KG1 (cell line): ENCODE data around the gene TCF12.
"Not testable (repeated sequence)": the region's sequence is repeated elsewhere in the genome, so short reads cannot be mapped to it uniquely, and the experiment has no call there.

Source experiments
- DNase-seq: peaks from one replicate; lab custom pipeline; 2025; lab: John Stamatoyannopoulos, UW

Gene TCF12

DNA sequence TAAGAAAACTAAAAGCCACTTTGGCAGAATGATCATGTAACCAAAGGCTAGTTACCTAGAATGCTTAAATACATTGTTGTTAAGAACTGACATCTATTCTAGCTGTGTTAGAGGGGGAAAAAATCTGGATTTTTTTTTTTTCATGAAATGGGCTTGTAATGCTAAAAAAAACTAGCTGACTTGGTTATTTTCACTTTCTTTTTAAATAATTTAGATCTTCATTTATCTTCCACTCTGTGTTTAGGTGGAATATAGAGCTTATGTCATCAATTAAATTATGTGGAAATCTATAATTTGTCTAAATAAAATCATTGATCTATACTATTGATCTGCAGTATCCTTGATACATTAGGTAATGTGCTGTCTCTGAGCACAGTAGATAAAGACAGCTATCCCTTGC is 217.4 kb downstream of the TCF12 start:
- no peak for DNase-seq

DNA sequence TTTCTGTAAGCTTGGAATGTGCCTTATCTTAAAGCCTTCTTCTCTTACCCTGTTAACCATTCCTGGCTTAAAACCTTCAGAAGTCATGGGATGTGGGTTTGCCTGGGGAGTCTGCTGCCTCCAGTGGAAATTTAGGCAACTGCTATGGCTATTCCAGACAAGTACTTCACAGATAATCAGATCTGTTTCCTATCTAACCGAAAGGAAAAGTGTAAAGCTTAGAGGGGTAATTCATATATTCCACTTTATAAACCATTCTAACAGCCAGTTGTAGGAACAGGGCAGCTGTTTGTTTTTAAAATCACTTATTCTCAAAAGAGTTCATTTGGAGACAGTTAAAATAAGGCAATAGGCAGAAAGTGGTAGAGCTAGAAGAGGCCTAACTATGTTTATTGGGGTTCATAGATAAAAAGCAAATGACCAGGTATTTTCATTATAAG is 219.9 kb downstream of the TCF12 start:
- DNase-seq, result no peak

DNA sequence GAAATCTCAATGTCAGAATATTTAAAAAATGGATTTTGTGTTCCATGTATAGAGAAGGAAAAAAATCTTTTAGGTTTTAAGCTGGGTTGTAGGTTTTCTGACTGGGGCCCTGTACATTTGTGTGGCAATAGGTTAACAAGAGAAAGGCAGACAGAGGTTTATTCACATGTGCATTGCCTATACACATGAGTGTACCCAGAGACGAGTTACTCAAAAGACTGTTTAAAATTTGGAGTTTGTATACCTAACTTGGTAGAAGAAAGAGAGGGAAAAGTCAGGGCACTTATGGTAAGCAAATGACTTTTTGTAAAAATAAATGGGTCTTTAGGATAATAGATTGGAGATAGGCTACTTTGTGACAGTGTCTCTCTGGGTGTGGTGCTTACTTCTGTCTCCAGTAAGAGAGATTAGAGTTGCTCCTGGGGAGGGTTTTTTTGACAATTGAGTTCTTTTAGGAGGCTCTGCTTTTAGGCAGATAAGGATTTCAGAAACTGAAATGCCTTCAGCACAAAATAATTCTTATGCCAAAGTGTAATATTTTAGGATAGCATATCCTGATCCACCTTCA is 225.2 kb downstream of the TCF12 start:
- DNase-seq, result no peak

DNA sequence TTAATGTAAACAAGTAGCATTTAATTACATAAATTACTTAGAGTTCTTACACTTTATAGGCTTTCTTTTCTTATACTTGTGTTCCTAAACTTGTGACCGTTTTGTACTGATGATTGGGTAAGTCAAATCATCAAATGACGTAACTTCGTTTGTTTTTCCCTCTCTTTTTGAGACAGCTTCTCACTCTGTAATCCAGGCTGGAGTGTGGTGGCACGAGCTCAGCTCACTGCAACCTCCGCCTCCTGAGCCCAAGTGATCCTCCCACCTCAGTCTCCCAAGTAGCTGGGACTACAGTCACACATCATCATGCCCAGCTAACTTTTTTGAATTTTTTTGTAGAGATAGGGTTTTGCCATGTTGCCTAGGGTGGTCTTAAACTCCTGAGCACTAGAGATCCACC is 226.0 kb downstream of the TCF12 start:
- no peak for DNase-seq

DNA sequence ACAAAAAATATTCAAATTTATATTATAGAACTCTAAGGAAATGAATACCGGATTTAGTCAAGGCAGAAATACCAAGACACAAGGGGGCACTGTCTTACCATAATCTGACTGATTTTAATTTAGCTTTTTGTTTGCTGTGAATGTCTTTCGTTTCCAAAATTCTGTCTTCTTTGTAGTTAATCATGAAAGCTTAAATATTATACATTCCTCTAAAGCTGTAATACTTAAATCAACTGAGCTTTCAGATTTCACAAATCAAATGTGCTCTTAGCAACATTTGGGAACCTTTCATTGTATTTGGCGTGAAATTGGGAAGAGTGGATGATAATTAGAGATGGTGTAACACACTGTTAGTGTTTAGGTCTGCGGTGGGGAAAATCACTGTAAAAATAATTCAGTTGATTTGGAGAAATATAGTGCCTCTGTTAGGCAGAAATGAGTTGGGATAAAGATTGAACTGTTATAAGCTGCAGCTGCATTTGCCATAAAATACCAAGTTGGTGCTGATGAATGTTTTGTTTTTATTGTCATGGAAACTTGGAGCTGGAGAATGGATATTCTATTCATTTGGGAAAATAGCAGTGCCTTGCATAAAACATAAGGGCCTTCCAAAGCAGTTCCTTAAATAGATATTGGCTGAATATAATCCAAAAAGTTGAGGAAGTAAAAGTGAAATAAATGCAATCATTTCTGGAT is 228.2 kb downstream of the TCF12 start:
- peak; percentile 41 for DNase-seq

DNA sequence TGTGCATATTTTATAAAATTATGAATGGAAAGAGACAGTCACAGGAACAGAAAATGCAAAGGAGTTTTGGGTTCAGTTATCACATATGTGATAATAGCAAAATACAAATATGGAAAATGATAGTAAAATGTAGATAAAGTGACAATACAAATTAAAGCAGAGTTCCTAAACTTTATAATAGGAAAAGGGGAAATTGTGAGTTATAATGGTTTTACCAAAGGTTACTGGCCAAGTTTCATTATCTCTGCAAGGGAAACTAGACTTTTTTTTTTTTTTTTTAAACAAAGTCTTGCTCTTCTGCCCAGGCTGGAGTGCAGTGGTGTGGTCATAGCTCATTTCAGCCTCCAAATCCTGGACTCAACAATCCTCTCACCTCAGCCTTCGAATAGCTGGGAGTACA is 229.2 kb downstream of the TCF12 start:
- DNase-seq, result no peak

DNA sequence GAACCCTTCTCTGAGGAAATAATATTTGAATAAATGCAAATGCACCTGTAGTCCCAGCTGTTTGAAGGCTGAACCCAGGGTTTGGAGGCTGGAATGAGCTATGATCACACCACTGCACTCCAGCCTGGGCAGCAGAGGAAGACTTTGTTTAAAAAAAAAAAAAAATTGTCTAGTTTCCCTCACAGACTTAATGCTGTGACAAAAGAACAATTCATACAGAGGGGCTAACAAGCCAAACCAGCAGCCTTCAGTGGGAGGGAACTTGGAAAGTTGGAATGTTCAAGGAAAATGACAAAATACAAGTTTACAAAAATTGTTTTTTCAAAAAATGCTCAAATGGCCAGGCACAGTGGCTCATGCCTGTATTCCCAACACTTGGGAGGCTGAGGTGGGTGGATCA is 229.8 kb downstream of the TCF12 start:
- DNase-seq, result no peak

DNA sequence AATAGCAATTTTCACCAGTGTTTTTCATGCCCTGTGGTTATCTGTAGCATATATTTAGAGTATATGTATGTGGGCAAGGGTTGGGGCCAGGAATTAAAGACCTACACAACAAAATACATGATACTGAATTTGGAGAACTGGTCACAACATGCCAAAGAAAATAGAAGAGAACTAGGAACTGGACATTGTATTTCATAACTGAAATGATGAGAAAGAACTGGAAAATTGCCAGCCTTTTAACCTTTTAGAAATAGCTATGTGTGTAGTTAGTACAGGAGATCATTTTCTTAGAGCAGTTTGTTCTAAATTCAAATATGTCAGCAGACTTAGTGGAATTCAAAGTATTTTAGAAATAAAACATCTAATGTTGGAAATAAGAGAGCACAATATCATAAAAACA is 230.8 kb downstream of the TCF12 start:
- DNase-seq, result no peak

DNA sequence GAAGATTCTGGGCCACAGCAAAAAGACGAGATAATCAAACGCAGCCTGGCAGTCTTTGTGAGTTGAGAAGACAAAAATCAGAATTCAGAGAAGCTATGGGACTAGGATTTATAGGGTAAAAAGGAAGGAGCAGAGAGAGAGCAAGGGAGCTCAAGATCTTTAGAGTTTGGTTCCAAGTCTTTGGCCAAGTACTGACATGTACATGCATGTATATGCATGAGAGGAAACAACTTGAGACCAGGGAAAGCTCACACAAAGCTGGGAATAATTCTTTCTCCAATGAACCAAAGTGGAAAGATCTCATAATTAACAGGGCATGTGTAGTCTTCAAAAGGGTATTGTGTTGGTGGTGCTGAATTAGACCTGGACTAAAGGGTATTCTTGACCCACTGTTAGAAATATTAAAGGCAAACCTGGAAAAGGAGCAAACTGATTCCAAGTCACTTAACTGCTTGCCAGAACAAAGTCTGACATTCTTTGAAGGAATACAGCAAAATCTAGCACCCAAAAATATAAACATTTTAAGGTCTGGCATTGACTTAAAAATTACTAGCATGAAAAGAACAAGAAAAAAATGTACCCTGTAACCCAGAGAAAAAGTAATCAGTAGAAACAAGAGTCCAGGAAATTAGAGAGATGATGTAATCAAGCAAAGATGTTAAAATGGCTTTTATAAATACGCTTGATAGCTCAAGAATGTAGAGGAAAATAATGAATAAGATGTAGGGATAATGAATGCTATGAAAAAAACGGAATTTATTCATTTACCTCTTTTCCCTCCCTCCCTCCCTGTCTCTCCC is 231.8 kb downstream of the TCF12 start:
- no peak for DNase-seq

DNA sequence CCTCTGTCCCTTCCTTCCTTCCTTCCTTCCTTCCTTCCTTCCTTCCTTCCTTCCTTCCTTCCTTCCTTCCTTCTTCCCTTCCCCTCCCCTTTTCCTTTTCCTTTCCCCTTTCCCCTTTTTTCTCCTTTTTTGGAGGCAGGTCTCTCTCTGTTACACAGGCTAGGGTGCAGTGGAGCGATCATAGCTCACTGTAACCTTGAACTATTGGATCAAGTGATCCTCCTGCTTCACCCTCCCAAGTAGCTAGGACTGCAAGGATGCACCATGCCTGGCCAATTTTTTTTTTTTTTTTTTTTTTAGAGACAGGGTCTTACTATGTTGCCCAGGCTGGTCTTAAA is 232.4 kb downstream of the TCF12 start:
- DNase-seq, result not testable (repeated sequence)

DNA sequence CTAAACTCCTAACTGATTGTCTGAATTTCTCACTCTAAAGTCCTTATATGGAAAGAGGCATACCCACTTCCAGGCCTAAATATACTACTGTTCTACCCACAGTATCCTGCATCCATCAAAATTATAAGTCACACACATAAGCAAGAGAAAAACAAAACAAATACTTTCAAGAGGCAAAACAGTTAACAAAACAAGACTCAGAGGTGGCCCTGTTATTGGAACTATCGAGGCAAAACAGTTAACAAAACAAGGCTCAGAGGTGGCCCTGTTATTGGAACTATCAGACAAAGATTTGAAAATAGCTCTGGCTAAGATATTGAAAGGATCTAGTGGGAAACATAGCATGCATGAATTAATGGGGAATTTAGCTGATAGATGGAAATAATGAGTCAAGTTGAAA is 233.7 kb downstream of the TCF12 start:
- DNase-seq, result no peak

DNA sequence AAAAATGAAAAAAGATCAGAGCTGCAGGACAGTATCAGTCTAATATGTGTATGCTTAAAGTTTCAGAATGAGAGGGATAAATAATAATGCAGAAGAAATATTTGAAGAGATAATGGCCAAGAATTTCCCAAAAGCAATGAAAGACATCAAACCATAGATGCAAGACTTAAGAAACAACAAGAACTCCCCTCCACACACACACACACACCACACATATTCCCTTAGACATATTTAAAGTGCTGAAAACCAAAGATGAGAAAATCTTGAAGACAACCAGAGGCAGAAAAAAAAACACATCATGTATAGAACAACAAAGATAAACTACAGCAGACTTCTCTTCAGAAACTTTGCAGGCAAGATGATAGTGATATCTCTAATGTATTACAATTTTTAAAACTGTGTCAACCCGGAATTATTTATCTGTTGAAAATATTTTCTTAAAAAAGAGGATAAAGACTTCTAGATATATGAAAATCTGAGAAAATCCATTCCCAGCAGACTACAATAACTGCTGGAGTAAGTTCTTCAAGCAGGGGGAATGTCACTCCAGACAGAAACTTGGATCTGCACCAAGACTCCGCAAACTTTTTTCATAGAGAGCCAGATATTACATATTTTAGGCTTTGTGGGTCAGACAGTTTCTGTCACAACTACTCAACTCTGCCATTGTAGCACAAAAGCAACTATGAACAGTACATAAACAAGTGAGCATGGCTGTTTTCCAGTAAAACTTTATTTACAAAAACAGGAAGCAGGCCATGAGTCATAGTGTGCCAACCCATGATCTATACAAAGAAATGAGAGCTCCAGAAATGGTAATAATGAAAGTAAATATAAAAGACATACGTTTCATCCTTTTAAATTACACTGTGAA is 234.5 kb downstream of the TCF12 start:
- DNase-seq, result no peak

DNA sequence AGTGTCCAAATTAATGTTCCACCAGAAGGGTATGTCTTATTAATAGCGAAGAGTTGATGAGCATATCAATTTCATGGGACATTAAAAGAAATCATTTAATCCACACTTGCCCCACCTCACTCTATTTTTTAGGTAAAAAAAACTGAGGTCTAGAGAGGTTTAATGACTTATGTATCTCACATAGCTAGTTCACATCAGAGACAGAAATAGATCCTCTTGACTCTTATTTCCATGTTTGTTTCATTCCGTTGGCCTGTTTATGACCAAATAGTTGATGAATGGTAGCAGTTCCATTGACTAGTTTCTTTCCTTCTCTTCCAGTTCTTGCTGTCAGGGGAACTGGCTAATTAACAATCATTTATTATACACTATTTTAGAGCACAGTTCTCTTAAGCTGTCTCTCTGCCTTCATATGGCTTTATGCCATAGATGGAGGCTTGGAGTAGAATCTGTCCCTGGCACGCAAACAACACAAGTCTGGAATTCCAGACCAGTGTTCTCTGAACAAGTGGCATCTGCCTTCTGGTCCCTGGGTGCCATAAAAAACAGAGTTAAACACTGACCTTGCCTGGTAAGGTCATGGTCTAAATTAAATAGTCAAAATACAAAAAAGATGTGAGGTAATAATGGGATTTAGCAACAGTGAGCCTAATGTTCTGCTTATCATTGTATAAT is 237.9 kb downstream of the TCF12 start:
- DNase-seq, result no peak

DNA sequence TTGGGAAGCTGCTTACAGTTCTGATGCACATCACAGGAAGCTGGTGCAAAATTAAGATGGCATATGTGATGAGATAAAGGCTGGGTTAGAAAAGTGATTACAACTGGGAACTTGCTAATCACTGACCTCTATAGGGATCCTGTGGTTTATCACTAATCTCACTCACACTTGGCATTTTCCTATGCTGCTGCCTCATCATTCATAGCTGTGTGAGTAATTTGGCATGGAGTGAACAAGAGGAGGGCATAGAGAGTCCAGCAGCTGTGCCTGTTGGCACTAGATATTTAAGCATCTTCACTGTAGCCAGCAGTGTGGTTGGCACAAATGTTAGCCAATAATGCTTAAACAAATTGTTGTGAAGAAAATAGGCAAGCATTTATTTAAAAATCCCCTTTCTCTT is 240.1 kb downstream of the TCF12 start:
- no peak for DNase-seq

DNA sequence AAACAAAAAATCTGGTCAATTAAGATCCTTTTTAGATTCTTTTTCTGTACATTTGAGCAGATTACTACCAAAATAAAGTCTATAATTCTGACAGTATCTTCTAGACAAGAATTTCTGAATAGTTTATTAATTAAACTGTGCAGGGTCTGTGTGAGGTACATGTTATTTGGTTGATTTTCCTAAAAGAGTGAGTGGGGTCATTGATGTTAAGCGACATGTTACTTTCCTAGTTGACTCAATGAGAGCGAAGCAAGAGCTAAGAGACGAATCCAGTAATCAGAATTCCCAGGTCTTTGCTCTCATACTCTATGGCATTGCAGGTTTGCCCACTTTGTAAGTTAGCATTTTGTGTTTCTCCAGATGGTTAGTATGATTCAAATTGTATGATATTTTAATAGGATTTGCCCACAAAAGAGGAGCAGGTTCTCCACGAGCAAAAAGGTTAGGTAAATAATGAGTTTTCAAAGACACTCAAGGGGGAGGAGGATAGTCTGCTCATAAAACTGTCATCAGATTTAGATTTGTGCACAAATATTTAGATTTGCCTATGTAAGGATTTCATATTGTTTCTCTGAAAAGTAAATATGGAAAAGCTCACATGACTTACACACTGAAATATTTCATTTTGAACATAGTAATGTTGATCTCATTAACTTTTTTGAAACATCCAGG is 240.7 kb downstream of the TCF12 start:
- no peak for DNase-seq

DNA sequence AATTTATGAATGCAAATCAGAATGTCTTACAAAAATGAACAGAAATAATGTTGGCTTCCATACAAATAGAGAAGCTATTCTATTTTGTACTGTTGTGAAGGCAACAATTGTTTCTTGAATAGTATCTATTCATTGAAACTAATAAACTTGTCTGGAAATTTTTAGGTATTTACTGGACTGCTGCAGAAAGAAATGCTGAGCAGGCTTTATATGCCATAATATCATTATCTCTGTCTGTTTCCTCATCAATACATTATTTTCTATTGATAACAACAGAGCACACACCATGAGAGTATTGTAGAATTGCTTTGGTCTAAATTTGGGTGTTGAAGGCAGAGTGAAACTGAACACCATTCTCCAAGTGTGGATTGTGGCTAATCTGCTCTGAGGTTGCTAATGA is 241.3 kb downstream of the TCF12 start:
- DNase-seq, result no peak

DNA sequence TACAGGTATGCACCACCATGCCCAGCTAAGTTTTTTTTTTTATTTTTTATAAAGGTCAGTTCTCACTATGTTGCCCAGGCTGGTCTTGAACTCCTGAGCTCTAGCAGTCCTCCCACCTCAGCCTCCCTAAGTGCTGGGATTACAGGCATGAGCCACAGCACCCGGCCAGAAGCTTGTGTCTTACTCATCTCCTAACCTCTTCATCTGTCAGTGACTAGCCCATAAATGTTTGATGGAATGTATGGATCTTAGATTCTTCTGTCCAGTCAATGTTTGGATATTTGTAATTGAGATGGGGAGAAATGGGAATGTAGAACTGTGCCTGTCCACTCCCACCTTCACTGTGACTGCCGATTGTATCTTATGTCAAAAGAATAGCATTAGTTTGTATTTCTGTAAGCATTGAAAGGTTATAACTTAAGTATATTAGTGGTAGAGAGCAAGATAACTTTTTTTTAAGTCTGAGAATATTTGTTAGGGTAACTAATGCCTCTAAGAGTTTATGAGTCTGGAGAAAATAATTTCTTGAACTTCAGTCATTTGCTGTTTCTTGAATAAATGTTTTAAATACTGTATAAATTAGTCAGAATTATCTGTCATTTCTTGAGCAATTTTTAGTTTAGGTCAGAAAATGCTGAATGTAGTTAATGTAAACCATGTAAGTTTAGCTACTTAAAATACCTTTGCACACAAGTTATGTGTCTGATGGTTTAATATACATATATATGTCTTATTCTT is 242.5 kb downstream of the TCF12 start:
- DNase-seq, result no peak

DNA sequence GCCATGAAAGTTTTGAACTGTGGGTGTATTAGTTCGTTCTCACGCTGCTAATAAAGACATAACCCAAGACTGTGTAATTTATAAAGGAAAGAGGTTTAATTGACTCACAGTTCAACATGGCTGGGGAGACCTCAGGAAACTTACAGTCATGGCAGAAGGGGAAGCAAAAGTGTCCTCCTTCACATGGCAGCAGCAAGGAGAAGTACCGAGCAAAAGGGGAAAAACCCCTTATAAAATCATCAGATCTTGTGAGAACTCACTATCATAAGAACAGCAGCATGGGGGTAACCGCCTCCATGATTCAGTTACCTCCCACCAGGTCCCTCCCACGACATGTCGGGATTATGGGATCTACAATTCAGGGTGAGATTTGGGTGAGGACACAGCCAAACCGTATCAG is 245.8 kb downstream of the TCF12 start:
- not testable (repeated sequence) for DNase-seq

DNA sequence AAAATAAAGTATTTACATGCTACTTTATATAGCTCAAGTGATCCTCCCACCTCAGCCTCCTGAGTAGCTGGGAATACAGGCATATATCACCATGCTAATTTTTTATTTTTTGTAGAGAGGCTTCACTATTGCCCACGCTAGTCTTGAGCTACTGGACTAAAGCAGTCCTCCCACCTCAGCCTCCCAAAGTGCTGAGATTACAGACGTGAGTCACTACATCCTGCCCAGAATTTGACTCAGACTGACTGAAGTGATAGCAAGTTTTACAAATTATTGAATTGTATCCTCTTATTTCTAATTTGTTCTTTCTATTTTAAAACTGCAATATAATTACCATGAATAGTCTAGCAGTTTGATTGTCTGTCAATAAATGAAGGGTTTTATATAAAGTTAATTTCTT is 247.5 kb downstream of the TCF12 start:
- DNase-seq, result no peak

DNA sequence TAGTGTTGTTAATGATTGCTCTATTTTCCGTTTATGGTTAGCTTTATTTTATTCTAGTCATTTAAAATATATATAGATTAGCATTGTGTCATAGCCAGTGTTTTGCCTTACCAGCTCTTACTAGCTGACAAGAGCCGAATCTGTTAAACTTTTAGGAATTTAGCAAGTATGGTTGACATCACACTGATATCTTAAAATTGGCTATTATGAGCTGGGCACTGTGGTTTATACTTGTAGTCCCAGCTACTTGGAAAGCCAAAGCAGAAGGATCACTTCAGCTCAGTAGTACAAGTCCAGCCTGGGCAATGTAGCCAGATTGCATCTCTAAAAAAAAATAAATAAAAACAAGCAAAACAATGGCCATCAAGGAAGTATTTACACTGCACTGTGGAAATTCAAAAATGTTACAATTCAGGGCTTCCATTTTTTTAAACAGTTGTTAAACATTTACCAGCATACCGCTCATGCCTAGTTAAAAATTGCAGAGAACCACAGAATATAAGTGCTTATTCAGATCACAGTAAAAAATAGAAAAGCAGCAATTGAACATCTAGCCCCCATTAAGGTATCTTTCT is 249.5 kb downstream of the TCF12 start:
- no peak for DNase-seq
